HCT116 (cell line): ENCODE measurements around the gene TNFAIP3. TPM values are rescaled to one million over a fixed set of nuclear protein-coding genes. Genes with fewer than 3 reads are reported as not detected.

Experiments used
- ATAC-seq: fragments of 200-7000 bp; cut with Tn5 transposase; 2 replicates; pipeline ENCODE4 v1.9.1; 2020; ENCODE audit warnings: mild to moderate bottlenecking, moderate library complexity
- Bru-seq: library from RNA; stranded (reverse); fragments of 400-500 nt; gene quantifications from one replicate; lab custom pipeline; 2021; lab: Mats Ljungman, UMichigan
- BruChase-seq, 2 experiments: library from RNA; stranded (reverse); fragments of 400-500 nt; gene quantifications; one replicate each; lab custom pipeline; 2021; lab: Mats Ljungman, UMichigan
- BruUV-seq: library from RNA; stranded (reverse); fragments of 400-500 nt; replicated peaks from 2 replicates; lab custom pipeline; 2021; lab: Mats Ljungman, UMichigan
- CTCF ChIA-PET: fragments of 300-600 bp; sonication (Branson Sonifier 250); formaldehyde crosslinking; loops from one replicate; lab custom pipeline; 2021; ENCODE audit warnings: antibody characterized with exemption; lab: Charles Lee
- POLR2A ChIA-PET: fragments of 300-600, 350-600 bp; sonication (Branson Sonifier 250); formaldehyde crosslinking; loops from one replicate; lab custom pipeline; 2021; ENCODE audit warnings: antibody characterized with exemption; lab: Charles Lee
- RAD21 ChIA-PET, 2 experiments: fragments of 300-600 bp; sonication (Branson Sonifier 250); formaldehyde crosslinking; loops; one replicate each; lab custom pipeline; 2023; ENCODE audit warnings: low total read pairs in 2 of 2; ENCODE audit not compliant: uncharacterized antibody in 2 of 2, unreplicated experiment in 2 of 2, low non-redundant PET in 1 of 2; lab: Charles Lee
- DNase-seq: peaks from one replicate; pipeline ENCODE4 v3.0.0-alpha.2; 2010; ENCODE audit warnings: low read depth, low spot score
- H2AFZ ChIP-seq: fragments of 200-600 bp; shearing (Covaris generic), sonication (generic); 2 replicates; pipeline ENCODE4 v1.6.1; 2017; ENCODE audit warnings: low read depth, mixed run types, mixed read lengths, antibody characterized with exemption, low read length; ENCODE audit not compliant: poor library complexity, severe bottlenecking
- H3K27ac ChIP-seq: 2 replicates; pipeline ENCODE4 v1.5.1; 2012; ENCODE audit warnings: low read depth, low read length
- H3K27me3 ChIP-seq: fragments of 200-600 bp; sonication (generic); 2 replicates; pipeline ENCODE4 v1.6.1; 2016; ENCODE audit warnings: mixed run types, low read length, mixed read lengths; ENCODE audit not compliant: insufficient read depth
- H3K36me3 ChIP-seq, 2 experiments: fragments of 200-500 bp in 1 of 2; fragments of 200-600 bp in 1 of 2; sonication (Bioruptor generic) in 1 of 2; sonication (generic) in 1 of 2; 2 replicates each; pipeline versions ENCODE4 v1.5.1 to v1.6.1; 2014 to 2016; ENCODE audit warnings: low read length in 2 of 2, inconsistent platforms in 1 of 2, mixed read lengths in 1 of 2, mixed run types in 1 of 2; ENCODE audit not compliant: insufficient read depth in 2 of 2, control insufficient read depth in 1 of 2
- H3K4me1 ChIP-seq, 2 experiments: fragments of 200-600 bp in 1 of 2; sonication (generic) in 1 of 2; 2 replicates each; pipeline versions ENCODE4 v1.5.1 to v1.6.1; 2012 to 2017; ENCODE audit warnings: low read length in 2 of 2, inconsistent platforms in 1 of 2, mild to moderate bottlenecking in 1 of 2, mixed read lengths in 1 of 2, mixed run types in 1 of 2, moderate library complexity in 1 of 2; ENCODE audit not compliant: insufficient read depth in 2 of 2, control insufficient read depth in 1 of 2
- H3K4me2 ChIP-seq: fragments of 200-600 bp; sonication (generic); 2 replicates; pipeline ENCODE4 v1.6.1; 2017; ENCODE audit warnings: mixed run types, low read length, mixed read lengths
- H3K4me3 ChIP-seq, 2 experiments: fragments of 200-600 bp in 1 of 2; sonication (generic) in 1 of 2; replicated peaks in 1 of 2; 2 replicates each; pipeline ENCODE4 v1.5.1; 2011 to 2016; ENCODE audit warnings: low read length in 2 of 2, control low read depth in 1 of 2, low read depth in 1 of 2, mild to moderate bottlenecking in 1 of 2, mixed read lengths in 1 of 2, mixed run types in 1 of 2
- H3K79me2 ChIP-seq: fragments of 200-600 bp; sonication (generic); 2 replicates; pipeline ENCODE4 v1.6.1; 2017; ENCODE audit warnings: mild to moderate bottlenecking, mixed run types, low read length, moderate library complexity, mixed read lengths; ENCODE audit not compliant: insufficient read depth
- H3K9ac ChIP-seq: fragments of 200-600 bp; sonication (generic); 2 replicates; pipeline ENCODE4 v1.6.1; 2016; ENCODE audit warnings: low read length, mixed read lengths
- H3K9me2 ChIP-seq: fragments of 200-600 bp; sonication (generic), shearing (Covaris generic); 2 replicates; pipeline ENCODE4 v1.6.1; 2017; ENCODE audit warnings: mixed run types, mild to moderate bottlenecking, moderate library complexity; ENCODE audit not compliant: insufficient read depth
- H3K9me3 ChIP-seq, 2 experiments: fragments of 200-500 bp in 1 of 2; fragments of 200-600 bp in 1 of 2; sonication (Bioruptor generic) in 1 of 2; sonication (generic) in 1 of 2; 2 replicates each; pipeline ENCODE4 v1.6.1; 2014 to 2017; ENCODE audit warnings: low read length in 2 of 2, mixed read lengths in 2 of 2, inconsistent platforms in 1 of 2, low read depth in 1 of 2, mild to moderate bottlenecking in 1 of 2, mixed run types in 1 of 2, moderate library complexity in 1 of 2; ENCODE audit not compliant: control insufficient read depth in 1 of 2, insufficient read depth in 1 of 2
- H4K20me1 ChIP-seq: fragments of 200-600 bp; sonication (generic), shearing (Covaris generic); 2 replicates; pipeline ENCODE4 v1.6.1; 2017; ENCODE audit warnings: mixed run types, mild to moderate bottlenecking, moderate library complexity; ENCODE audit not compliant: insufficient read depth
- CBX3 ChIP-seq: IDR thresholded peaks from 2 replicates; pipeline ENCODE4 v1.6.1; 2012; ENCODE audit warnings: low read depth
- CEBPB ChIP-seq: IDR thresholded peaks from 2 replicates; pipeline ENCODE4 v1.6.1; 2012; ENCODE audit warnings: low read depth
- EGR1 ChIP-seq: IDR thresholded peaks from 2 replicates; pipeline ENCODE4 v1.6.1; 2012; ENCODE audit warnings: low read depth
- ELF1 ChIP-seq: IDR thresholded peaks from 2 replicates; pipeline ENCODE4 v1.6.1; 2012; ENCODE audit warnings: low read depth, borderline replicate concordance
- EZH2 ChIP-seq: fragments of 200-600 bp; sonication (generic); IDR thresholded peaks from 2 replicates; pipeline ENCODE4 v1.6.1; 2017; ENCODE audit warnings: antibody characterized with exemption, mixed run types
- EZH2phosphoT487 ChIP-seq: fragments of 200-600 bp; IDR thresholded peaks from 2 replicates; pipeline ENCODE4 v1.6.1; 2018; ENCODE audit warnings: antibody characterized with exemption, borderline replicate concordance
- FOSL1 ChIP-seq: IDR thresholded peaks from 2 replicates; pipeline ENCODE4 v1.6.1; 2012; ENCODE audit warnings: low read depth
- JUND ChIP-seq: IDR thresholded peaks from 2 replicates; pipeline ENCODE4 v1.6.1; 2012
- POLR2A ChIP-seq: IDR thresholded peaks from 2 replicates; pipeline ENCODE4 v1.7.0; 2011; ENCODE audit warnings: borderline replicate concordance; ENCODE audit not compliant: insufficient read depth, insufficient read length; ENCODE audit errors: extremely low read depth
- POLR2AphosphoS5 ChIP-seq: IDR thresholded peaks from 2 replicates; pipeline ENCODE4 v1.6.1; 2011; ENCODE audit warnings: mild to moderate bottlenecking, low read depth, low read length, moderate library complexity
- RAD21 ChIP-seq: IDR thresholded peaks from 2 replicates; pipeline ENCODE4 v1.6.1; 2012; ENCODE audit warnings: low read depth, mild to moderate bottlenecking
- REST ChIP-seq: IDR thresholded peaks from 2 replicates; pipeline ENCODE4 v1.6.1; 2012; ENCODE audit warnings: low read depth
- SIN3A ChIP-seq: IDR thresholded peaks from 2 replicates; pipeline ENCODE4 v1.6.1; 2012; ENCODE audit warnings: low read depth
- SP1 ChIP-seq: IDR thresholded peaks from 2 replicates; pipeline ENCODE4 v1.6.1; 2012; ENCODE audit warnings: low read depth
- SRF ChIP-seq: IDR thresholded peaks from 2 replicates; pipeline ENCODE4 v1.6.1; 2012; ENCODE audit warnings: low read depth
- YY1 ChIP-seq: IDR thresholded peaks from 2 replicates; pipeline ENCODE4 v1.6.1; 2011; ENCODE audit warnings: low read length, low read depth, moderate library complexity, mild to moderate bottlenecking; ENCODE audit not compliant: insufficient replicate concordance; ENCODE audit errors: extremely low read depth
- ZFX ChIP-seq: fragments of 450-650 bp; IDR thresholded peaks from 2 replicates; pipeline ENCODE4 v1.6.1; 2017
- ZNF274 ChIP-seq: fragments of 200-500 bp; sonication (Bioruptor generic); IDR thresholded peaks from 2 replicates; pipeline ENCODE4 v1.6.1; 2014; ENCODE audit warnings: mild to moderate bottlenecking, low read depth, low read length, inconsistent platforms
- intact Hi-C: fragments of 100-400 bp; cut with micrococcal nuclease; formaldehyde crosslinking; loops from 2 replicates; pipeline ENCODE4 v1.10.0; 2022
- long read RNA-seq: library from polyadenylated mRNA; unstranded; transcript quantifications from one replicate; pipeline ENCODE4 v2.0.0, GENCODE V29; 2021; ENCODE audit not compliant: unreplicated experiment
- polyA plus RNA-seq: library from polyadenylated mRNA; unstranded; fragments of >200 nt; gene quantifications from 2 replicates; pipeline ENCODE4 v1.2.1, GENCODE V29; 2012; ENCODE audit warnings: missing spikeins
- total RNA-seq: library from RNA; stranded (reverse); gene quantifications from one replicate; pipeline ENCODE4 v1.2.1, GENCODE V29; 2021; ENCODE audit not compliant: unreplicated experiment
- TF ChIP-seq, protein P1 (sequence below): IDR thresholded peaks from 2 replicates; pipeline ENCODE4 v1.6.1; 2012
- TF ChIP-seq, protein P2 (sequence below), 3 experiments: fragments of 200-600 bp in 1 of 3; sonication (generic) in 1 of 3; IDR thresholded peaks in 2 of 3; conservative IDR thresholded peaks in 1 of 3; 2 replicates each; pipeline ENCODE4 v1.5.1; 2012 to 2017; ENCODE audit warnings: low read depth in 2 of 3, low read length in 2 of 3, antibody characterized with exemption in 1 of 3, borderline replicate concordance in 1 of 3, control low read depth in 1 of 3, mild to moderate bottlenecking in 1 of 3, mixed read lengths in 1 of 3, mixed run types in 1 of 3, moderate library complexity in 1 of 3; ENCODE audit not compliant: insufficient read depth in 1 of 3
- TF ChIP-seq, protein P3 (sequence below): IDR thresholded peaks from 2 replicates; pipeline ENCODE4 v1.6.1; 2012

The TNFAIP3 gene
- total RNA-seq: 4.4 TPM
- 1.5 and 1.7 TPM in 2 replicates for polyA plus RNA-seq
- Bru-seq, nascent RNA: percentile 59 among the genes with signal in this experiment
- BruChase-seq, experiment 1, labeled RNA remaining after a 6-hour chase: percentile 49 among the genes with signal in this experiment
- percentile 47 among the genes with signal in this experiment for BruChase-seq, experiment 2, labeled RNA remaining after a 2-hour chase
- long read RNA-seq, partial matches to known transcripts: 3 of 4 reads
- long read RNA-seq, other reads (novel, unspliced or antisense): 1 of 4 reads

DNA sequence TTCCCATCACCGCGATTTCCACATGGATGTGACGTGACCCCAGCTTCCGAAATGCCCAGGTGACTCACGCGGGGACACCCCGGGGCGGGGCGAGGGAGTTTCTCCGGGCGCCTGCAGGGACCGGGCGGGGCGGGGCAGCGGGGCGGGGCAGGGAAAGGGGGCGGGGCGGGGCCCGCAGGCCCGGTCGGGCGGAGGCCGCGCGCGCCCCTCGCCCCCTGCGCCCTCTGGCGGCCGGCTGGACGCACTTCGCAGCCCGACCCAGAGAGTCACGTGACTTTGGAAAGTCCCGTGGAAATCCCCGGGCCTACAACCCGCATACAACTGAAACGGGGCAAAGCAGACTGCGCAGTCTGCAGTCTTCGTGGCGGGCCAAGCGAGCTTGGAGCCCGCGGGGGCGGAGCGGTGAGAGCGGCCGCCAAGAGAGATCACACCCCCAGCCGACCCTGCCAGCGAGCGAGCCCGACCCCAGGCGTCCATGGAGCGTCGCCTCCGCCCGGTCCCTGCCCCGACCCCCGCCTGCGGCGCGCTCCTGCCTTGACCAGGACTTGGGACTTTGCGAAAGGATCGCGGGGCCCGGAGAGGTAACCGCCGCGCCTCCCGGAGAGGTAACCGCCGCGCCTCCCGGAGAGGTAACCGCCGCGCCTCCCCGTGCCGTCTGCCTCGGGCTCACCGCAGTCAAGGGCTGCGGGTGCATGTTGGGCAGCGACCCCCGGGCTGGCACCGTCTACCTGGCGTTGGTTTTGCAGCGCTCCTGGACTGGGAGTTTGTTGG lies at the start of gene TNFAIP3:
TSS of gene TNFAIP3 (plus strand) at position 346 of the 771 bp plus-strand sequence. CDS start 3,969 bp downstream, outside the sequence.
- RAD21 ChIA-PET: interaction anchor here (0.6 kb wide), 2 partner anchors 39 to 67 kb away, joined by 3 read pairs; no protein-coding TSS in a partner anchor
- H4K20me1 ChIP-seq: no peaks in the 10 kb centered on the region
- peaks cover 10 to 26% of the 10 kb centered on the region in 2 experiments; a peak in 3 of 4 replicates for H3K4me1 ChIP-seq
- H3K27ac ChIP-seq: peak within 1 kb of the TSS; percentile 57; the same call in 1 of the 2 replicates
- intact Hi-C loops: loop anchor here (1.0 to 5.0 kb wide), 3 partner anchors 66 to 240 kb away; partner anchors contain the start of gene PERP
- H2AFZ ChIP-seq: peak within 1 kb of the TSS; percentile 31
- POLR2A ChIA-PET: no interaction called here
- peak within 1 kb of the TSS; percentile 94 for H3K4me2 ChIP-seq
- no peaks in the 10 kb centered on the region for H3K27me3 ChIP-seq
- H3K4me3 ChIP-seq: peak within 1 kb of the TSS; percentile 63 to 69
- peak within 1 kb of the TSS; percentile 70 for H3K9ac ChIP-seq
- peak; percentile 74 for DNase-seq
- ATAC-seq: peak; percentile 89
- H3K9me2 ChIP-seq: no peaks in the 10 kb centered on the region
- H3K36me3 ChIP-seq: no peaks in the 10 kb centered on the region
- no peaks in the 10 kb centered on the region for H3K9me3 ChIP-seq
- CTCF ChIA-PET: interaction anchor here (0.6 to 2.2 kb wide), 13 partner anchors 10 to 162 kb away, joined by 3 to 8 read pairs (median 4); no protein-coding TSS in a partner anchor
- H3K79me2 ChIP-seq: no peaks in the 10 kb centered on the region
- no TSS peak for BruUV-seq
- TF ChIP-seq YY1: no peak
- TF ChIP-seq ELF1: no peak
- no peak; the same call in 1 of the 2 replicates for TF ChIP-seq EGR1
- no peak for TF ChIP-seq EZH2phosphoT487
- TF ChIP-seq ZNF274: no peak
- peak; percentile 33; the same call in 1 of the 2 replicates for TF ChIP-seq SP1
- TF ChIP-seq REST: no peak
- peak; percentile 58; the same call in 1 of the 2 replicates for TF ChIP-seq CEBPB
- TF ChIP-seq, protein P1, sequence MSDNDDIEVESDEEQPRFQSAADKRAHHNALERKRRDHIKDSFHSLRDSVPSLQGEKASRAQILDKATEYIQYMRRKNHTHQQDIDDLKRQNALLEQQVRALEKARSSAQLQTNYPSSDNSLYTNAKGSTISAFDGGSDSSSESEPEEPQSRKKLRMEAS: peak; percentile 74
- TF ChIP-seq ZFX: peak; percentile 64
- TF ChIP-seq EZH2: no peak
- TF ChIP-seq SRF: no peak; the same call in 1 of the 2 replicates
- 0 out of 2 replicates have a peak, but pooled peaks have one; percentile 28 for TF ChIP-seq JUND
- peak; percentile 71 for TF ChIP-seq RAD21
- TF ChIP-seq, protein P2, sequence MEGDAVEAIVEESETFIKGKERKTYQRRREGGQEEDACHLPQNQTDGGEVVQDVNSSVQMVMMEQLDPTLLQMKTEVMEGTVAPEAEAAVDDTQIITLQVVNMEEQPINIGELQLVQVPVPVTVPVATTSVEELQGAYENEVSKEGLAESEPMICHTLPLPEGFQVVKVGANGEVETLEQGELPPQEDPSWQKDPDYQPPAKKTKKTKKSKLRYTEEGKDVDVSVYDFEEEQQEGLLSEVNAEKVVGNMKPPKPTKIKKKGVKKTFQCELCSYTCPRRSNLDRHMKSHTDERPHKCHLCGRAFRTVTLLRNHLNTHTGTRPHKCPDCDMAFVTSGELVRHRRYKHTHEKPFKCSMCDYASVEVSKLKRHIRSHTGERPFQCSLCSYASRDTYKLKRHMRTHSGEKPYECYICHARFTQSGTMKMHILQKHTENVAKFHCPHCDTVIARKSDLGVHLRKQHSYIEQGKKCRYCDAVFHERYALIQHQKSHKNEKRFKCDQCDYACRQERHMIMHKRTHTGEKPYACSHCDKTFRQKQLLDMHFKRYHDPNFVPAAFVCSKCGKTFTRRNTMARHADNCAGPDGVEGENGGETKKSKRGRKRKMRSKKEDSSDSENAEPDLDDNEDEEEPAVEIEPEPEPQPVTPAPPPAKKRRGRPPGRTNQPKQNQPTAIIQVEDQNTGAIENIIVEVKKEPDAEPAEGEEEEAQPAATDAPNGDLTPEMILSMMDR (IDR thresholded peaks at IDR 0.05 in 2 of 3, conservative IDR thresholded peaks at IDR 0.05 in 1 of 3; ENCODE audit: borderline replicate concordance in 1 of 3, insufficient read depth in 1 of 3, low read depth in 2 of 3, low read length in 2 of 3): peak; percentile 52 to 69 (median 58); a peak in 5 of 6 replicates
- TF ChIP-seq POLR2A: no peak
- TF ChIP-seq SIN3A: peak; percentile 63
- TF ChIP-seq, protein P3, sequence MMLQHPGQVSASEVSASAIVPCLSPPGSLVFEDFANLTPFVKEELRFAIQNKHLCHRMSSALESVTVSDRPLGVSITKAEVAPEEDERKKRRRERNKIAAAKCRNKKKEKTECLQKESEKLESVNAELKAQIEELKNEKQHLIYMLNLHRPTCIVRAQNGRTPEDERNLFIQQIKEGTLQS: no peak
- TF ChIP-seq POLR2AphosphoS5: peak; percentile 75
- peak; percentile 49; the same call in 1 of the 2 replicates for TF ChIP-seq CBX3
- TF ChIP-seq FOSL1: peak; percentile 67
- TF ChIP-seq, all 23 proteins: peak for 11
